Measurements from ENCODE around the gene IGF2R.

DNA sequence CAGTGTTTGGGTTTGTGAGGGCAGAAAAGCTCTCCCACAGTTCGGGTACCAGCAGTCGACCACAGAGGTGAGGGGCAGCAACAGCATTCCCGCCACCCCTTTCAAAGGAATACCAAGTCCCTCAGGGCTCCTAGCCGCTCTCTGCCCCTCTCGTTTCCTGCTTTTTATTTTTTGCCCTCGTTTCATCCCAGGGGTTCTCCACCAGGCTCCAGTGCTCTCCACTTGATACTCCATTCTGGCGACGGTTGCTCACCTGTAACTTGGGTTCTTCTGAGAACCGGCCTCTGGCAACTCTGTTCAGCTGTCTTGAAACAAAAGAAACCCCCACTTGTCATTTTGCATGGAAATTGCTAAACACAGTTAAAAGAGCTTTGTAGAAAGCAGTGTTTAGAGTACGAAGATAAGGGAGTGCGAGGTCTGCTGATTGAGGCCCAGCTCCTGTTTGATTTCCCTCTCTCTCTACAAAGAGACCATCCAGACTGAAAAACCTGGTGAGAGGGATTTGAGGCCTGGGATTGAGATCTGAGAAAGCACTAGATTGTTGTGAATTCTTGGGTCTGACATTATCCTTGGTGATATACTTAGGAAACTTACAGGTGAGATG, 28.7 kb downstream of the IGF2R start:
- no peak for TF ChIP-seq CTCF (IDR thresholded peaks at IDR 0.05 in 4 of 5, conservative IDR thresholded peaks at IDR 0.05 in 1 of 5)
- TF ChIP-seq POLR2A (IDR thresholded peaks at IDR 0.05), result no peak

Measured in gastrocnemius medialis (tissue), 4 donors.